GM19372 (cell line): ENCODE data around the gene MIAT.

Experiments used
- ATAC-seq: cut with Tn5 transposase; IDR thresholded peaks from one replicate; pipeline ENCODE4 v1.9.1; 2021; ENCODE audit warnings: mild to moderate bottlenecking, low read depth, moderate library complexity; ENCODE audit not compliant: unreplicated experiment

Gene MIAT

GRCh38 chr22:26718905-26719304 is 61.5 kb downstream of the MIAT start:
- ATAC-seq = no peak

GRCh38 chr22:26722159-26722558 is 64.8 kb downstream of the MIAT start:
- ATAC-seq = no peak

DNA sequence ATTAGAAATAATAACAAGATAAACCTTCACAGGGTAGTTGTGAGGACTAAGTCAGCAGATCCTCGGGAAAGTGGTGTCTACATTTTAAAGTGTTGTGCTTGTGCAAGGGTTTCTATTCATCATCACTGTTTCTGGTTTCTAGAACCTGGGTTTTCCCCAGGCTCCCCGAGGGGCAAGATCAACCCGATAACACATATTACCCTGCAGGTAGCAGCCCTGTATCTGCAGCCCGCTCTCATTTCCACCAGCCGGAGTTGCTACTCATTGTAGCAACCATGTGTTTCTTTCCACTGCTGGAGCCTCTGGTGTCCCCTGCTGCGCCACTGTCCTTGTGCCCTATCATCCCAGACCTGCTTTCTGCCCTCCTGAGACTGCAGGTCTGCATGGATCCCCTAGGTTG is 67.0 kb downstream of the MIAT start:
- no peak for ATAC-seq

DNA sequence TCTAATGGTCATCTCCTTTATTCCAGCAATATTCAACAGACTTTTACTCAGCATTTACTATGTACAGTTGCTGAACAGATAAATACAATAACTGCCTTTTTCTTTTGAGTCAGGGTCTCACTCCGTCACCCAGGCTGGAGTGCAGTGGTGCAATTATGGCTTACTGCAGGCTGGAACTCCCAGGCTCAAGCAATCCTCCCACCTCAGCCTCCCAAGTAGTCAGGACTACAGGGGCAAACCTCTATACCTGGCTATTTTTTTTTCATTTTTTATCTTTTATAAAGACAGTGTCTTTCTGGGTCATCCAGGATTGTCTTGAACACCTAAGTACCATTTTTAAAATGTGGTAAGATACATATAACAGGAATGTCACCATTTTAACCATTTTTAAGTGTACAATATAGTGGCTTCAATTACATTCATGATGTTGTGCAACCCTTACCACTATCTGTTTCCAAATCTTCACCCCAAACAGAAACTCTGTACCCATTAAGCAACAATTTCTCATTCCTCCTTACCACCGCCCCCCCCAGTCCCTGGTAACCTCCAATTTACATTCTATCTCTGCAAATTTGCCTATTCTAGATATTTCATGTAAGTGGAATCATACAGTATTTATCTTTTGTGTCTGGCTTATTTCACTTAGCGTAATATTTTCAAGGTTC is 67.8 kb downstream of the MIAT start:
- no peak for ATAC-seq
